ENCODE measurements around the gene UBAC2.

The UBAC2 gene

DNA sequence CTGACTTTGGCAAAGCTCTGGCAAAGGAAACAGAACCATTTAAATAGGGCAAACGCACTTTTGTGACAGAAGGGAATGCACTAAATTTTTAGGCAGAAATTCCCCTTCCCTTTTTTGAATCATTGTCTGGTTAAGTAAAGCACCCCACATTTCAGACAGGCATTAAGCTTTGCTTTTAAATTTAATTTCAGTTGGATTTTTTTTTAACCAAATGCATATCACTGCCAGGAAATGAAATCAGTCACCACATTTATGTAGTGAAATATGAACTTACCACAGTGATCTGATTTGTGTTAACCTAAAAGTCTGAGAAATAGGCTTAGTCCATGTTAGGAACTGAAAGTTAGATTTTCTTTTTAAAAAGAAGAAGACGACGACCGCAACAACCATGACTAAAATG is 95.7 kb downstream of the UBAC2 start:
- no peak for DNase-seq (ENCODE audit: low spot score)

DNA sequence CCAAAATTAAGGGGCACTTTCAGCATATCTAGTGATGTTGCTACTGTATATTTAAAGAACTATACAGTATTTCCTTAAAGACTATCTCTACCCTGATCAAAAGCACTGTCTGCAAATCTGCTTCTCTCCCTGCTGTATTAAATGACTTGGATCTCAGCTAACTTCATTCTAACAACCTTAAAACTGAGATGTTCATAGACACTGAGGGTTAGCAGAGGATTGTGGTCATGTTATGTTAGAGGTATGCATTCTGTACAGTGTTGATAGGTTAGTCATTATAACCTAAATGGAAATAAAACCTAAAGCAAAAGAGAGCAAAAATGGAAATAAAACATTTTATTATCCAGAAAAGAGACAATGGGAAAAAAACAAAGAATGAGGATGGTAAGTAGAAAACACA is 96.7 kb downstream of the UBAC2 start:
- no peak for DNase-seq (ENCODE audit: low spot score)

DNA sequence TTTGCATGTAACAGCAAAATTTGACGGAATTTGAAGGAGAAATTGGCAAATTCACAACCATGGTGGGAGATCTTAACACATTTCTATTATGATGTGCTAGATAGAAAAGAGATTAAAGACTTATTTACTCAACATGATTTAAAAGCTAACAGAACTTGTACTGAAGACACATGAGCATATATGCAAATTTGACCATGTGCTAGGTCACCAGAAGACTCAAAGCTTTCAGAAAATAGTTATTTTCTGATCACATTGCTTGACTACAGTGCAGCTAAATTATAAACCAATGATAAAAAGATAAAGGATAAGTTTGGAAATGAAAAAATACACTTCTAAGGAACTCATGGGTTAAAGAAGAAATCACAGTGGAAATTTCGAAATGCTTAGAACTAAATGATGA is 97.4 kb downstream of the UBAC2 start:
- no peak for DNase-seq (ENCODE audit: low spot score)

GRCh38 chr13:99299256-99299919 is 98.7 kb downstream of the UBAC2 start:
- DNase-seq (ENCODE audit: low spot score): no peak

DNA sequence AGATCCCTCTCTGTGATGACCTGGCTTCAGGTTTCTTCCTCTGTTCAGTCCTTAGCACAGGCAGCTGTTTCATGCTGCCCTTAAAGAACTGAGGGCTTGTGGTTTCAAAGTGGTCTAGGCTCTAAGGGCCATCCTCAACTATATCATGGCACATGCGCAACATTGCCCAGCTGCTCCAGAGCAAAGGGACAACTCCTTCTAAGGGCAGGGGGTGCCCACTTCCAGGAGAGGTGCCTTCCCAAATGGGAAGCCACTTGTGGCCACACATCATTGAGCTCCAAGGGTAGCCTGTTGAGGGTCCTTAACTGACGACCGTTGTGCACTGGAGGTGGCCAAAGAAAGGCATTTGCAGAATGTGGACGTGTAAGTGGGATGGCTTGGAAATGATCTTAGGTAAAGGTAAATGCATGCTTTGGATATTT is 99.3 kb downstream of the UBAC2 start:
- DNase-seq (ENCODE audit: low spot score): no peak

DNA sequence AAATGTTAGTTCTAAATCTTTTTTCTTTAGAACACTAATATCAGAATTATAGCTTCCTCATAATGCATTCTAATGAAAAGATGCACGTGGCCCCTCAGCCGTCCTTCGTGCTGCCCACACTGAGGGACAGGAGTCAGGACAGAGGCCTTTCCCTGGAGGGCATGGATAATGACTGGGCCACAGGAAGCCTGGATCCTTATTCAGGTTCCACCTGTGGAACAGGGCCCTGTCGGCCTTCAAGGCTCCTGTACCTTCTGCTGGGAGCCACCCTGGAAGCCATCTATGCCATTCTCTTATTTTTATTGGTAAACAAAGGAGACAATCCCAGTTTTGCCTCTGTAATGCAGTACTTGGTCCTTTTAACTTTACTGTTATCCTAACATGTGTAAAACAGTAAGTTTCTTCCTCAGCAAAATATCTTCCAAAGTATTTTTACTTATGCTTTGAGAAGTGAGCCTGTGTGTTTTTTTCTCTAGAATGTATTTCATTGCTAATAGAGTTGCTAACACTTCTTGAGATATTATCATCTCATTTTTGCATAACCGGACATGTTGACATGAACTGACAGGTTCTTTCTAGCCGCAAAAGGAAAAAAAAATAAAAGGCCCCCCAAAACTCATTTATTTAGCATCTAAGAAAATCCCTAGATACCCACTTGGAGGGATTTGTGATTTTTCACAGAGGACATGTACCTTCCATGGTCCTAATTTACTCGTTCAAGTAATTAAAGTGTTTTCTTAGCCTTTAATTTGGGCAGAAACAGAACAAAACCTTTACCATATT is 100.6 kb downstream of the UBAC2 start:
- no peak for DNase-seq (ENCODE audit: low spot score)

GRCh38 chr13:99301913-99302636 is 101.4 kb downstream of the UBAC2 start:
- DNase-seq (ENCODE audit: low spot score): no peak

DNA sequence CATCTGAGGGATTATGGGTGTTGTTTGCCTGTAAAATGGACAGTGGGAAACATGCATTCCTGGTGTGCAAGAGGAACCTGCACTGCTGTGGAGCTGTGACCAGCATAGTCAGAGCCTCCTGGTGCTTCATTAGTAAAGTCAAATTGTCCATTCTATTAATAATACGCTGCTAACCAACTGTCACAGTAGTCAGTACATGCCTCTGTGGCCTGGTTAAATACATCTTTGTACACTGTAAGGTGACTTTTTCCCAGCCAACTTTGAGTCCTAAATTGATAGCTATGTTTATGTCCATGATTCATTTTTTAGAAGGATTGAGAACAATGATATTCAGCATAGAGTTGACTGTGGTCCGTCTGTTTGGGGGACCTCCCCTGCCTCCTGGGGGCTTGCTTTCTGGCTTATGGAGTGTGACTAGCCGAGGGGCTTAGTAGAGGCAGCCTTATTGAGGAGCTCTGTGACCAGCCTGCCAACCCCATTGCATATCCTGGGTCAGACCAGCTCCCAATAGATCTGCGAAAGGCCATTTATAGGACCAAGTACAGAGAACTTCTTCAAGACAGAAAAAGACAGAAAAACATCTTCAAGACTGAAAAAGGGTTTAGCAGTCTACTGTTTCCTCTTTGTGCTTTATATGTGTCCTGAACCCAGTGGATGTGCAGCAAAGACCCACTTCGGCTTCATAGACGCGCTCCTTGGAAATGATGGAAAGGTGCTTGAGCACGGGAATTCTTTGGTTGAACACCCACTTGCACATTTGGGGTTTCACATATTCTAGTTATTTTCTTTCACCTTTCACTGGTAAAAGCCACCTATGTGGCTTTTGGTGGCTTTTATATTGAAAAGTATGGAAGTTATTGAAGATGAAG is 102.2 kb downstream of the UBAC2 start:
- no peak for DNase-seq (ENCODE audit: low spot score)

- no peak for DNase-seq (ENCODE audit: low spot score)
Measured at GRCh38 chr13:99303863-99304521, 103.3 kb downstream of the UBAC2 start.

GRCh38 chr13:99304541-99304940 is 103.9 kb downstream of the UBAC2 start:
- no peak for DNase-seq (ENCODE audit: low spot score)

GRCh38 chr13:99305158-99305557 is 104.5 kb downstream of the UBAC2 start:
- DNase-seq (ENCODE audit: low spot score): no peak

GRCh38 chr13:99305566-99305965 is 104.9 kb downstream of the UBAC2 start:
- no peak for DNase-seq (ENCODE audit: low spot score)

DNA sequence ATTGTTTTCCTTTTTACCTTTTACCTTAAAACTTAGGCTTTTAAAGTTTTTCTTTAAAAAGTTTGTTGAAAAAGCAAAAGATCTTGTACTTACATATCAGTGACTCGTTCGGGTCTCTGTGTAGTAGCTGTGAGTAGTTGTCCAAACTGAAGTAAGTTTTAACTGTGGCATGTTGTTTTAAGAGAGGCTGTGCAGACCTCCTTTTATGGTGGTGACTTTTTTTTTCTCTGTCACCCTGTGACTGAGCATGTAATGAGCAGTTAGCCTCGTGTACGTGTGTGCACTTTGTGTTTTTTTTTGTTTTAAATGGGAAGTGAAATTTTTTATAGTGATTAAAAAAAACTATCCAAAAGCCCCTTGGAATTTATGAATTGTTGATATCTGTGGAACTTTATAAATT is 106.6 kb downstream of the UBAC2 start, which contains the start of gene GPR183:
GPR183 (minus strand) TSS at position 153 of the 400 bp plus-strand sequence. CDS start 11,254 bp downstream, outside the sequence.
- DNase-seq (ENCODE audit: low spot score): no peak

- no peak for DNase-seq (ENCODE audit: low spot score)
Measured at GRCh38 chr13:99307648-99308339, 107.1 kb downstream of the UBAC2 start.

DNA sequence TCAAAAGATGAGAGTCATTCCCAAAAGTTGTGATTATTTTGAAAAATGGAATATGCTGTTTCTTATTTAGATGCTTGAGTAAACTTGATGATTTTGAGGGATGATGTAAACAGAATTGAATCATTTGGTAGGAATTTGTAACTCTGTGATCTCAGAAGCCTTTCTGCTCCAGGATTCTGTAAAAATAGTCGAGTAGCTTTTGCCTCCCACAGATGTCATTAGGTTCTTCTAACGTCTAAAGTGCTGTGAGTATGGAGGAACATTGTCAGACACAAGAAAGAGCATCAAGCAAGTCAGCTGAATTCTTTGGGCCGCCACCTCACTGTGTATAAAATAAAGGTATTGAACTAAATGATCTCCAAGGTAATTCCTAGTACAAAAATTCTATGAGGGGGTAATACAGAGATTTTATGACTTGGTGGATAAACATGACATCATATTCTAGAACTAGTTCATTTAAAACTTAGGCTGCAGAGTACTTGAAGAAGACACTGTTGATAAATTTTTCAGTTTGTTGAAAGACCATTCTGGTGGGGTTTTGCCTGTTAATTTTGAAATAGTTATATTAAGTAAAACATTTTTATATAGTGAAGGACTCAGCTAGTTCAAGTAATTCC is 107.9 kb downstream of the UBAC2 start:
- no peak for DNase-seq (ENCODE audit: low spot score)

DNA sequence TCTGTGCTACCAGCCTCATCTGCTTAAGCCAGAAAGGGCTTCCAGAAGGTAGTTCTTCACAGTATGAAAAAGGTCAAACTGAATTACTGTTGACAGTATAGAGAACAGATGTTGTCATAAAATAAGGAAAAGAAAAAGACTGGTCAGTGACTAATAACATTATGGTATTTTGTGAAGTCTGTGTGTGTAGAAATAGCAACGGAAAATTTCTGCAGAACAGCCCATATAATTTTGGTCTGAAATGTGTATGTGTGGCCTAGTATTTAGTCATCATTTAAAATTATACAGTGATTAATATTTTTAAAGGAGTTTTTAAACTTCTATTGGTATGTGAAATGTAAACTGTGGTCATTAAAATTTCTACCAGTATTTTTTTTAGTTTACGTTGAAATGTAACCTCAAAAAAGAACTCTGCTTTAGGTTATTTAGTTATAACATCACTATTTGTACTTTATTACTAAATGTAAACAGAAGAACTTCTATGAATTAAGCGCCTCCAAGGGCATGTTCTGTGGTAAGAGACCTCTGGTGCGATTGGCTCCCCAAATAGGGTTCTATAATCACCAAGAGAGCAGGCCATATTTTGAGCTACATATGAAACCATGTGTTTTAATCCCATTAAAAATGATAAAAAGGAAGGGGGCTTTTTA is 109.9 kb downstream of the UBAC2 start:
- DNase-seq (ENCODE audit: low spot score): no peak

- no peak for DNase-seq (ENCODE audit: low spot score)
Measured at GRCh38 chr13:99311137-99311536, 110.5 kb downstream of the UBAC2 start.

GRCh38 chr13:99311748-99312492 is 111.3 kb downstream of the UBAC2 start:
- no peak for DNase-seq (ENCODE audit: low spot score)

GRCh38 chr13:99312493-99312883 is 111.8 kb downstream of the UBAC2 start:
- no peak for DNase-seq (ENCODE audit: low spot score)
